SU-DHL-6 (cell line): Measurements from ENCODE around the gene C12orf75.

Source experiments
- H2AFZ ChIP-seq: fragments of 200-600 bp; sonication (generic); 2 replicates; pipeline ENCODE4 v1.6.1; 2014; ENCODE audit warnings: low read depth, mild to moderate bottlenecking, moderate library complexity, mixed read lengths, antibody characterized with exemption, low read length; ENCODE audit not compliant: severe bottlenecking
- H3F3A ChIP-seq: fragments of 200-600 bp; shearing (Covaris generic); 2 replicates; pipeline ENCODE4 v1.6.0; 2016; ENCODE audit warnings: antibody characterized with exemption, mild to moderate bottlenecking; ENCODE audit not compliant: insufficient read depth
- H3K27ac ChIP-seq: fragments of 200-600 bp; sonication (generic); 2 replicates; pipeline ENCODE4 v1.5.1; 2016; ENCODE audit warnings: low read depth, mild to moderate bottlenecking, low read length, moderate library complexity, mixed read lengths
- H3K27me3 ChIP-seq: fragments of 200-600 bp; sonication (generic), shearing (Covaris generic); 2 replicates; pipeline ENCODE4 v1.6.0; 2014; ENCODE audit warnings: mild to moderate bottlenecking, low read length
- H3K36me3 ChIP-seq: fragments of 200-600 bp; sonication (generic); 2 replicates; pipeline ENCODE4 v1.6.1; 2014; ENCODE audit warnings: mild to moderate bottlenecking, low read length, mixed read lengths
- H3K4me2 ChIP-seq: fragments of 300-600, 200-600 bp; shearing (Covaris generic), sonication (generic); 2 replicates; pipeline ENCODE4 v1.6.0; 2014; ENCODE audit warnings: low read length, low read depth, mild to moderate bottlenecking; ENCODE audit not compliant: poor library complexity, severe bottlenecking
- H3K4me3 ChIP-seq: fragments of 200-600 bp; sonication (generic); 2 replicates; pipeline ENCODE4 v1.5.1; 2014; ENCODE audit warnings: antibody characterized with exemption, low read length, mild to moderate bottlenecking, mixed read lengths; ENCODE audit not compliant: insufficient read depth, poor library complexity, severe bottlenecking
- H3K79me2 ChIP-seq: fragments of 200-600 bp; sonication (generic); 2 replicates; pipeline ENCODE4 v1.6.1; 2014; ENCODE audit warnings: mild to moderate bottlenecking, low read length, moderate library complexity; ENCODE audit not compliant: insufficient read depth
- H3K9ac ChIP-seq: fragments of 200-600 bp; sonication (generic); 2 replicates; pipeline ENCODE4 v1.7.0; 2014; ENCODE audit warnings: mild to moderate bottlenecking, low read length
- H3K9me2 ChIP-seq: fragments of 200-600 bp; sonication (generic); replicated peaks from 2 replicates; pipeline ENCODE4 v1.6.1; 2014; ENCODE audit warnings: low read length; ENCODE audit not compliant: insufficient read depth
- H3K9me3 ChIP-seq: fragments of 200-600 bp; sonication (generic); 2 replicates; pipeline ENCODE4 v1.6.1; 2014; ENCODE audit warnings: low read length, mixed read lengths; ENCODE audit not compliant: insufficient read depth
- H4K20me1 ChIP-seq: fragments of 200-600 bp; sonication (generic); 2 replicates; pipeline ENCODE4 v1.6.1; 2014; ENCODE audit warnings: low read depth, mild to moderate bottlenecking, antibody characterized with exemption, low read length, moderate library complexity, mixed read lengths
- CTCF ChIP-seq: fragments of 200-600 bp; sonication (generic); IDR thresholded peaks from one replicate; pipeline ENCODE4 v1.5.1; 2017; ENCODE audit warnings: antibody characterized with exemption, mild to moderate bottlenecking, low read length, moderate library complexity; ENCODE audit not compliant: insufficient read depth, poor library complexity, severe bottlenecking
- EZH2phosphoT487 ChIP-seq: fragments of 200-600 bp; sonication (generic), shearing (Covaris generic); conservative IDR thresholded peaks from 2 replicates; pipeline ENCODE4 v1.6.1; 2018; ENCODE audit warnings: mild to moderate bottlenecking, antibody characterized with exemption, low read length, moderate library complexity, mixed read lengths

Gene C12orf75

DNA sequence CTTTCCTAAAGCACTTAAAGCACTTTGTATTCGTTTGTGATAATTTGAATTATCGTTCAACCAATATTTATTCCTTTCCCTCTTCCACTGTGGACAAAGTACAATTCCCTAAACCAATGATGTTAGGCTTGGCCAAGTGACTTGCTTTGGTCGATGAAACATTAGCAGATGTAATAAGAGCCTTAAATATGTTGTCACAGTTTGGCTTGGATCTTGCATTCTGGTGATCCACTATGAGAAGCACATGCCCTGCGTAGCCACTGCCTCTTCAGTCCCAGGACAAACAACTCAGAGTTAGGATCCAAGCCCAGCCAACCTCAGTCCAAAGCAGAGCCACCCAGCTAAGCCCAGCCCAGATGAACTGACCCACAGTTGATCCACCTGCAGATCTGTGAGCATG is 8.4 kb upstream of the C12orf75 start:
- Histone ChIP-seq H3K4me2 (no peak overlapping the region), H3K79me2 (no peaks in the 10 kb centered on the region), H2AFZ (no peak overlapping the region), H3K27ac (no peak overlapping the region), H3F3A (peaks cover 7% of the 10 kb centered on the region; the same call in 1 of the 2 replicates), H3K27me3 (no peaks in the 10 kb centered on the region), H3K36me3 (no peaks in the 10 kb centered on the region), H3K9me2 (no peaks in the 10 kb centered on the region), H3K4me3 (no peak overlapping the region), H4K20me1 (no peaks in the 10 kb centered on the region), H3K9ac (no peak overlapping the region), H3K9me3 (no peaks in the 10 kb centered on the region)
- TF ChIP-seq EZH2phosphoT487 (no peak), CTCF (no peak)

DNA sequence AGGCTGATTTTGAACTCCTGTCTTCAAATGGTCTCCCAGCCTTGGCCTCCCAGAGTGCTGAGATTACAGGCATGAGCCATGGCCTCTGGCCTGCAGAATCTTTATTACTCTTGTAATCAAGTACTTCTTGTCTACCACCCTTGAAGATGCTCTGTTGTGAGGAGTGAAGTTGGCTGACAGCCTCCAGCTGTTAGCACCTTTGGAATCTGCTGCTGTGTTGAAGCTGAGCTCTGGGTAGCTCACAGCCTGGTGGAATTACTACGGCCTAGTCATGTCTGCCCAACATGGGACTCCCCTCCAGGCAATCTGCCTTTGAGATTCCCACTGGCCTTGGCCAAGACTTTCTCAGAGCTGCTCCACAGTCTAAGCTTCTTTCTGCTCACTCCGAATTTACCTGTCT is 5.8 kb upstream of the C12orf75 start:
- no peak overlapping the region for H3K9ac ChIP-seq
- no peak overlapping the region for H3K4me3 ChIP-seq
- H3K9me2 ChIP-seq, result no peaks in the 10 kb centered on the region
- no peaks in the 10 kb centered on the region for H3K9me3 ChIP-seq
- no peaks in the 10 kb centered on the region for H4K20me1 ChIP-seq
- H3K79me2 ChIP-seq, result no peaks in the 10 kb centered on the region
- no peak overlapping the region for H2AFZ ChIP-seq
- no peak overlapping the region for H3K4me2 ChIP-seq
- no peak overlapping the region for H3K27ac ChIP-seq
- no peaks in the 10 kb centered on the region for H3K36me3 ChIP-seq
- no peaks in the 10 kb centered on the region for H3K27me3 ChIP-seq
- TF ChIP-seq CTCF, result no peak
- TF ChIP-seq EZH2phosphoT487, result no peak
- peaks cover 30% of the 10 kb centered on the region for H3F3A ChIP-seq

GRCh38 chr12:105325117-105325516 is 5.4 kb upstream of the C12orf75 start:
- H3K9me2 ChIP-seq, result no peaks in the 10 kb centered on the region
- peaks cover 34% of the 10 kb centered on the region for H3F3A ChIP-seq
- H3K27me3 ChIP-seq, result no peaks in the 10 kb centered on the region
- H3K4me2 ChIP-seq, result no peak overlapping the region
- H3K79me2 ChIP-seq, result no peaks in the 10 kb centered on the region
- no peak overlapping the region for H3K9ac ChIP-seq
- no peaks in the 10 kb centered on the region for H3K36me3 ChIP-seq
- no peak overlapping the region for H2AFZ ChIP-seq
- no peaks in the 10 kb centered on the region for H3K9me3 ChIP-seq
- no peak overlapping the region for H3K4me3 ChIP-seq
- no peak for TF ChIP-seq EZH2phosphoT487
- TF ChIP-seq CTCF, result no peak
- no peak overlapping the region for H3K27ac ChIP-seq
- no peaks in the 10 kb centered on the region for H4K20me1 ChIP-seq

DNA sequence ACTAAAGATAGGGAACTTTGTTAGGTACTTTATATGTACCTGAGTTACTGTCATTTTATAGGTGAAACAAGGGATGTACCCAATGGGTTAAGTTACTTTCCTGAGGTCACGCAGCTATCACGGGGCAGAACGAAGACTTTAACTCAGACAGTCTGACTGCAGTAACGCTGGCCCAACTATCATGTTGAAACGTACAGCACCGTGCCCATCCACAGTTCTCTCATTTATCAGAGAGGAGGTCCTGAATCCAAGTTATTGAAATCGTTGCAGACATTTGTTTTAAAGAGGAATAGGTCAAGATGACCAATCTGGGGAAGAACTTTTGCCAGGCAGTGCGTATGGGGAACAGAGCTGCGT is 587 bp upstream of the C12orf75 start:
- Histone ChIP-seq H3F3A (peaks cover 42% of the 10 kb centered on the region), H3K79me2 (peaks cover 40% of the 10 kb centered on the region), H3K9ac (peak overlapping the region; percentile 86)

More for the DNA sequence above, 587 bp upstream of the C12orf75 start:
- no peak for TF ChIP-seq CTCF
- H3K9me2 ChIP-seq, result no peaks in the 10 kb centered on the region
- peak overlapping the region; percentile 20 for H2AFZ ChIP-seq
- H4K20me1 ChIP-seq, result peaks cover 5% of the 10 kb centered on the region; the same call in 1 of the 2 replicates
- no peaks in the 10 kb centered on the region for H3K9me3 ChIP-seq
- peak overlapping the region; percentile 90 for H3K27ac ChIP-seq
- H3K36me3 ChIP-seq, result no peaks in the 10 kb centered on the region
- H3K27me3 ChIP-seq, result no peaks in the 10 kb centered on the region
- peak overlapping the region; percentile 45 for H3K4me3 ChIP-seq
- peak overlapping the region; percentile 86 for H3K4me2 ChIP-seq
